SK-N-SH treated with all-trans-retinoic acid at 6 μM for 48 hours (cell line): ENCODE measurements around the gene TPST1.

ENCODE experiments used
- ARNTL ChIP-seq: fragments of 450-650 bp; formaldehyde crosslinking; IDR thresholded peaks from 2 replicates; pipeline ENCODE4 v1.5.0; 2020; ENCODE audit warnings: low read depth, mild to moderate bottlenecking, moderate library complexity, borderline replicate concordance
- BACH2 ChIP-seq: fragments of 250-450 bp; sonication (Bioruptor Pico); IDR thresholded peaks from 2 replicates; pipeline ENCODE4 v1.9.0; 2021; ENCODE audit warnings: mild to moderate bottlenecking, borderline replicate concordance
- CREB5 ChIP-seq: fragments of 250-450 bp; sonication (Bioruptor Pico); IDR thresholded peaks from 2 replicates; pipeline ENCODE4 v1.5.1; 2020; ENCODE audit warnings: low read depth, mild to moderate bottlenecking, moderate library complexity
- ISL1 ChIP-seq: fragments of 250-450 bp; sonication (Bioruptor Pico); IDR thresholded peaks from 2 replicates; pipeline ENCODE4 v2.1.2; 2022; ENCODE audit warnings: mild to moderate bottlenecking, moderate library complexity
- PATZ1 ChIP-seq: fragments of 250-450 bp; sonication (Bioruptor Pico); IDR thresholded peaks from 2 replicates; pipeline ENCODE4 v1.8.0; 2020; ENCODE audit warnings: mild to moderate bottlenecking, moderate library complexity, borderline replicate concordance
- POU6F1 ChIP-seq: fragments of 250-450 bp; sonication (Bioruptor Pico); IDR thresholded peaks from 2 replicates; pipeline ENCODE4 v1.8.0; 2021; ENCODE audit warnings: low read depth, mild to moderate bottlenecking, moderate library complexity, borderline replicate concordance
- RARB ChIP-seq: fragments of 250-450 bp; sonication (Bioruptor Pico); IDR thresholded peaks from 2 replicates; pipeline ENCODE4 v1.8.0; 2021; ENCODE audit warnings: mild to moderate bottlenecking, moderate library complexity
- TCF4 ChIP-seq: fragments of 250-450 bp; sonication (Bioruptor Pico); IDR thresholded peaks from 2 replicates; pipeline ENCODE4 v1.8.0; 2021; ENCODE audit warnings: mild to moderate bottlenecking, moderate library complexity, borderline replicate concordance
- ZFP30 ChIP-seq: fragments of 450-650 bp; formaldehyde crosslinking; IDR thresholded peaks from 2 replicates; pipeline ENCODE4 v1.5.0; 2022; ENCODE audit warnings: mild to moderate bottlenecking, moderate library complexity

- TF ChIP-seq RARB (no peak), CREB5 (CRISPR knock-in tag) (no peak), ISL1 (CRISPR knock-in tag) (no peak), POU6F1 (CRISPR knock-in tag) (no peak), ARNTL (CRISPR knock-in tag) (no peak), PATZ1 (CRISPR knock-in tag) (no peak), ZFP30 (CRISPR knock-in tag) (no peak), TCF4 (CRISPR knock-in tag) (no peak), BACH2 (CRISPR knock-in tag) (no peak)
Measured at GRCh38 chr7:66236713-66237303, 31.7 kb downstream of the TPST1 start.
